CD4-positive, alpha-beta T cell treated with Interleukin-6 for 4 hours (primary cell): ENCODE data around the gene TNRC6C.
A peak's percentile ranks its signal among the peaks of the same experiment; 100 is the strongest.
"Not testable (repeated sequence)": the region's sequence is repeated elsewhere in the genome, so short reads cannot be mapped to it uniquely, and the experiment has no call there.

Experiments used
- DNase-seq: peaks from one replicate; pipeline ENCODE4 v3.0.0-alpha.2; 2020; ENCODE audit warnings: mixed read lengths

The TNRC6C gene

DNA sequence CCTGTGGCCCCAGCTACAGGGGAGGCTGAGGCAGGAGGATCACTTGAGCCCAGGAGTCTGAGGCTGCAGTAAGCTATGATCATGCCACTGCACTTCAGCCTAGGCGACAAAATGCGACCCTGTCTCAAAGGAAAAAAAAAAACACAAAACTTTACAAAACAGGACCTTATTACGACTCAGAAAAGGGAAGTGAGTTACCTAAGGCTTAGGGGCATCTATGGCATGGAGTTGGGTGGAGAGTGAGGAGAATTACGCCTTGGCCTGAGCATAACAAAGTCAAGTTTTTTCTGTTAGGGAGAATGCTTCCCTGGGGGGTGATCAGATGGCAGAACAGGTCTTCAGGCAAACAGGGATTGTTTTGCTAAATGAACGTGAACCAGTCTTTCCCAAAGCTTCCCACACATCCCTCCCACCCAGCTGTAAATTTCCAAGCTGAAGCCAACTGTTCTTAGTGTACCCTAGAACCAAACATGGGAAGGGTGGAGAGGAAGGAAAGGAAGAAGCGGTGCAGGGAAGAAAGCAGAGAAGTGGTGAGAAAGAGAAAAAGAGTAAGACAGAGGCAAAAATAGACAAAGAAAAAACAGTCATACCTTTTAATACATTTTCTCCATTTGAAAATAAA, 24.6 kb upstream of the TNRC6C start:
- no peak for DNase-seq

DNA sequence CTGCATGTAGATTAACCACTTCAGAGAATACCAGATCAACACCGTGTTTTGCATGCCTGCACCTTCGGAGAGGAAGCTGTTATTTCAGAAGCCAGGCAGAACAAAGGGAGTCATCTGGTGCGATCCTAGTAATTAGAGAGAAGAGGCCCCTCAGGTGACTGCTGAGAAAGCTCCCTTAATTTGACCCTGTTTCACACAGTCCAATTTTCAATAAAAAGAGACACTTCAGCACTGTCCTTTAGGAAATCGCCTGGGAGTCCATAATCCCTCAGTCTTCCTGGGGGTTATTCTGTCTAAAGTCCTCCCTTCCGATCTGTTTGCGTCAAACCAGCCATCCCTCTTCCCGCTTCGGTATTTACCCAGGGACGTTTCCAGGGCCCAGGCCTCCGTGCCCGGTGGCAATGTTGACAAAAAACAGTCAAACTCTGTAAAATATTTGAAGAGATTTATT, 23.4 kb upstream of the TNRC6C start:
- DNase-seq: peak; percentile 21

DNA sequence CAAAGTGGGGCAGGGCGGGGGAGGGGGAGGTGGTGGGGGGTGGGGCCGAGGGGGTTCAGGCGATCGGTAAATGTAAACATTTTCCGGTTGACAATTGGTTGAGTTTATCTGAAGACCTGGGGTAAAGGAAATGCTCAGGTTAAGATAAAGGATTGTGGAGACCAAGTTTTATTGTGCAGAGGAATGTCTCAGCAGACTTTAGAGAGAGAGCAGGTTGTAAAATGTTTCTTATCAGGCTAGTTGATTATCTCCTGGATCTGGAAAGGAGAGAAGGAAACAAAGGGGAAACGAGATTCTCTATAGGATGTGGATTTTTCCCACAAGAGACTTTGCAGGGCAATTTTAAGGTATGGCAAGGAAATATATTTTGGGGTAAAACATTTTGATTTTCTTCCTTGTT, 22.8 kb upstream of the TNRC6C start:
- DNase-seq: not testable (repeated sequence)

DNA sequence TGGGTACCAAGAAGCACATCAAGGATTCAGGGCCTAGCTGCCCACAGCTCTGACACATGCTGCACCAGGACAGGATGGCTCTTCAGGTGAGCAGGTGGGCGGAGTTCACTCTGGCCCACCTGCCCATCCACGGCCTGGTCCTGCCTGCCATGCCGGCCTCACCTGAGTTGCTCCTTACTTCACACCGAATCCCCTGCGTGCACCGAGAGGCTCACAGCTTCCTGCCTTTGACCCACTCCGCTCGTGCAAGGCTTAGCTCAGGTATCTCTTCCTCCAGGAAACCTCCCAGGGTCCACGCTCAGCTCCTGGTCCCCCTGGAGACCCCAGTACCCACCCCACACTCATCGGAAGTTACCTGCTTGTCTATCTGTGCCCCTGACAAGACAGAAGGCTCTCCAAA, 21.6 kb upstream of the TNRC6C start:
- DNase-seq: no peak

DNA sequence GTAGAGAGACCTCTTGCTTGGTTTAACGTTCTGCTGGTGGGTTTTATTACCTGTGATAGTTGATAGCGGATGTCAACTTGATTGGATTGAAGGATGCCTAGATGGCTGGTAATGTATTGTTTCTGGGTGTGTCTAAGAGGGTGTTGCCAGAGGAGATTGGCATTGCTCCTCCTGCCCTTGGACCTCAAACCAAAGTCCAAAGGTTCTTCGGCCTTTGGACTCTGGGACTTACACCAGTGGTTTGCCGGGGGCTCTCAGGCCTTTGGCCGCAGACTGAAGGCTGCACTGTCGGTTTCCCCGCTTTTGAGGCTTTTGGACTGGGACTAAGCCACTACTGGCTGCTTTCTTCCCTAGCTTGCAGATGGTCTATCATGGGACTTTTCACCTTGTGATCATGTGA, 17.5 kb upstream of the TNRC6C start:
- no peak for DNase-seq

DNA sequence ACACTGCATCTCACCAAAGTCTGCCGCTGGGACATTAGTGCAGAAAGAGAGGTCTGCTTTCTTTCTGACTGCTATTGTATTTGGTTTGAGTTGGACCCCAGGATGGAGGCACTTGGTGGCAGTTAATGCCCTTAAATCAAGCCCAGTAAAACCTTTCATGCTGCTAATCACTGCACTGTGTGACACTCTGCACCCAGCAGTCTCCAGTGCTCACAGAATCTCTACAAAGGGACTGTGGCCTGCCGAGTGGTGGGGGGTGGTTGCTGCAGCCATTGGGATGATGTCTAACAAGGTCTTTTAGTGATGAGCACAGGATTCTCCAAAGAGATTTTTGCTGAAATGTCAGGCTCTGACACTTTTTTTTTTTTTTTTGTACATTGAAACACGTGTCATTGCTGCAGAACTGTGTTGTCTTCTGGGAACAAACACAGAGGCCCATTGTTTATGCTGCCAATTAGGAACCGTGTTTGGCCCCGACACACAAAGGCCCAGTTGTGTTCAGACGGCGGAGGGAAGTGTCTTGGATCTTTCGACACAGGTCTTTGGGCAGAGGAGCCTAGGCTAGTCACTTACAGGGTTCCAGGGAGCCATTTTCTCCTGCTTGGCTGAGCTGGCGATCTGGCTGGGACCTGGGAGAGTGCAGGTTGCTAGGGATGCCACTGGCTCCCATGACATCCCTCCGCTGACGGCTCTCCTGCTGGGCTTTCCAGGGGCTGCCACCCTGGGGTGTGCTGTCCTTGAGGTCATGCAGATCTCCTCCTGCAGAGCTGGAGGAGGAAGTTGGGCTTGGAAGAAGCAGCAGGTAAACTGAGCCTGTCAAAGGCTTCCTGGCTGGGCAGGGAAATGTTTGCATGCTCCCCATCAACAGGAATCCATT, 16.2 kb upstream of the TNRC6C start:
- DNase-seq: no peak

DNA sequence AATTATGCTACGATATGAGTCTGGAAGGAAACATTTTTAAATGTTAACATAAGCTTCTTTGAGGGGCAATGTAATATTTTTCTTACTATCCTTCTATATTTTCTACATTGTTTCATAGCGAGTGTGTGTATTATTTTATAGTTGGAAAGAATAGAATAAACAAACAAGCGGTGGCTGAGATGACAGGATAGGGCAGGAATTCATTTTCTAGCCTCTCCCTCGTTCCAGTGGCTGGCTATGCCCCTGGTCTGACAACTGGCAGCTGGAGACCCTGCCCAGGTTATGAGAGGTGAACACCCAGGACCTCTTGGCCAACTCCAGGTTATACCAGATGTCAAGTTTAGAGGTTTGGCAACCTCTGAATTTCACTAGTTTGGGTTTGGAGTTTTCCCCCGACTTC, 14.5 kb upstream of the TNRC6C start:
- no peak for DNase-seq

DNA sequence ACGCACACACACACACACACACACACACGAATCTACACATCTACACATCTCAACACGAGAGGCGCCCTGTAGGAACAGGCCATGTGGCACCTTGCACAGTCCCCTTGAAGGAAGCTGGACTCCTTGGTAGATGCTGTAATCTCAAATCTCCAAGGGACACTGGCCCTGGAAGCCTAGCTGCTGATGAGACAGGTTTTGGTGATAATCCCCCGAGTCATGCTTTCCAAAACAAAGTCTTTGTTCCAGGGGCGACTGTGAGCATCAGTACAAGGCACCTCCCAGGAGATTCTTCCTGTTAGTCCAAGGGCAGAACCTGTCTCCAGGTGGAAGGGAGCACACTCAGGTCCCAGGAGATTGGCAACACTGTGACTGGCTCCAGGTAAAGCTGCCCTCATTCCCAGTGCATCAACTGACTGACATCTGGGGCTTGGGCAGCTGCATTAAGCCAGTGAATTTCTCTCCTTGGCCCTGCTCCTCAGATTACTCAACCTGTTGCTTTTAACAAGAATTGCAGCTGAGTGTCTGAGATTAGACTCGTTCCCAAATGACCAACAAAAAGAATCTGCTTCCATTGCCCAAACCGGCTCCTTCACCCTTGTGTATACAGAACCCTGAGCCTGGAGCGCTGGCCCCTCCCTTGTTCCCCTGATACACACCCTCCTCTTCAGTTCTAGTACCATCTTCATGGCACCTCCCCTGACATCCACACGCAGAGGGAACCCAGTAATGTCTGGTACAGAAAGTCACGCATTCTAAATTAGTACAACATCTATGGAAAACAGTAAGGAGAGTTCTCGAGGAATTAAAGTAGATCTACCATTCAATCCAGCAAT, 13.9 kb upstream of the TNRC6C start:
- DNase-seq: no peak

DNA sequence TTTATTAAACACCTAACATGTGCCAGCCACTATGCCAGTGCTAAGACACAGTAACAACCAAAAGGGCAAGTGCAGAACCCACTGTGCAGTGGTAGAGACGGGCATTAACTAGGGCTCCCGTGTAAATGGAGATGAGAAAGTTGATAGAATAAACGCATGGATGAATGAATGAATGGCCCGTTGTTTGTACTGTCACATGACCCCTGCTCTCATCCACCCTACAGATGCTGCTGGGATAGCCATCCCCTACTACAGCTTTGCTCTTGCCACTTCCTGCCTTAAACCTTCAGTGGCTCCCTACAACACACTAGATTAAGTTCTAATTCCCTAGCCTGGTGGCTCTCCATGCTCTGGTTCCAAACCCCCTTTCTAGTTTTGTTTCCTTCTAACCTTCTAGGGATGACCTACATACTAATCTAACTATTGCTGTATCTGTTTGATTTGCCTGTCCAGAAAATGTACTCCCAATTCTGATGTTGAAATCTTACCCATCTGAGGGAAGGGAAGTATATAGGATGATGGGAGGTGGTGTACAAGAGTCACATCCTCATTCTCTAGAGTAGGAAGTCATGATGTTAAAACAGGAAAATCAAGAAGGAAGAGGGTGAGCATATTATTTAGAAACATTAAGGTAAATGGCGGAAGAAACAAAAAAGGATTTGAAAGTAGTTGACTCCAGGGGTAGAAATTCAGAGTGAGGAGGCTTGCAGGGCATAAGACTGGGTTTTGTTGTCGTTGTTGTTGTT, 11.4 kb upstream of the TNRC6C start:
- DNase-seq: no peak

DNA sequence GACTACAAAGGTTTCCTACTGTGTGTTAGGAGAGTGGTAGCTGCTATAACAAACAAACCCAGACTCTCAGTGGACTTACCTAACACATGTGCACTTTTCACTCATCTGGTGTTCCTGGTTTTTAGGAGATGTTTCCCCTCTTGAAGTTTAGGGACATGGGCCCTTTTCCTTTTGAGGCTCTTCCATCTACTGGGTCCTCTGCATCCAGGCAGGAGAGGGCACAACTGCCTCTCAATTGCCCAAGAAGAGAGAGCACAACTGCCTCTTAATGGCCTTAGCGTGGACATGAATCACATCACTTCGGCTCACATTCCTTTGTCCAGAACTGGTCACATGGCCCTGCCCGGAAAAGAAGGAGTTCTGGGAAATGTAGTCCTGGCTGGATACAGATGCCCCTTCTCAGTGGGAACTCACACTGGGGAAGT, 9.8 kb upstream of the TNRC6C start:
- DNase-seq: no peak

DNA sequence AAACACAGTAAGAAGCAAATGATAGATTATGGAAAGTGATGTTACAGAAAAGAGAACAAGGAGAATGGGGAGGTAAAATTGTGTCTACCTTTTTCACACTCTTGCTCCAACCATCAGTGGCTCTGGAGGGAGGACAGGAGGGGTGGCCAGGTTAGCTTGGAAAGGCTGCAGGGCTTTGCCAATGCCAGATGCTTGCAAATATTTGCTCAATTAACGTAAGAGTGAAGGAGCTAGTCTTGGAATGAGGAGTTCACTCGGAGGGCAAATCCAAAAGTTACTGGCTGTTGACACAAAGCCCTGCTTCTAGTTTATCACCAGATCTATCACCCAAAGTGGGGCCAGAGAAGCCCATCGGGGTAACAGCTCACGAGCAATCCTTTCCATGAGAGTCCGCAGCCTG, 7.4 kb upstream of the TNRC6C start:
- no peak for DNase-seq

DNA sequence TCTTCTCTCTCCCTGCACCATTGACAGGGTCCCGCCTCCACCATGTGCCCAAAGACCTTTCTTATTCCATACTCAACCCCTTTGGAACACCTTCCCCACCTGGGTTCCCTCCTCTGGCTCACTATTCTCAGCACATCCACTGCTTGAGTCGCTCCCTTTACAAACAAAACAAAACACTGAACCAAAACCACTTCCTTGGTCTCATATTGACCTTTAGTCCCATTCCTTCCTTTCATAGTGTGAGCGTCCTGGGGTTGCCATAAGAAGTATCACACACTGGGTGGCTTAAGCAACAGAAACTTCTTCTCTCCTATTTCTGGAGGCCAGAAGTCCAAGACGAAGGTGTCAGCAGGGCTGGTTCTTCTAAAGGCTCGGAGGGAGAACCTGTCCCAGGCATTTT, 6.1 kb upstream of the TNRC6C start:
- DNase-seq: no peak

DNA sequence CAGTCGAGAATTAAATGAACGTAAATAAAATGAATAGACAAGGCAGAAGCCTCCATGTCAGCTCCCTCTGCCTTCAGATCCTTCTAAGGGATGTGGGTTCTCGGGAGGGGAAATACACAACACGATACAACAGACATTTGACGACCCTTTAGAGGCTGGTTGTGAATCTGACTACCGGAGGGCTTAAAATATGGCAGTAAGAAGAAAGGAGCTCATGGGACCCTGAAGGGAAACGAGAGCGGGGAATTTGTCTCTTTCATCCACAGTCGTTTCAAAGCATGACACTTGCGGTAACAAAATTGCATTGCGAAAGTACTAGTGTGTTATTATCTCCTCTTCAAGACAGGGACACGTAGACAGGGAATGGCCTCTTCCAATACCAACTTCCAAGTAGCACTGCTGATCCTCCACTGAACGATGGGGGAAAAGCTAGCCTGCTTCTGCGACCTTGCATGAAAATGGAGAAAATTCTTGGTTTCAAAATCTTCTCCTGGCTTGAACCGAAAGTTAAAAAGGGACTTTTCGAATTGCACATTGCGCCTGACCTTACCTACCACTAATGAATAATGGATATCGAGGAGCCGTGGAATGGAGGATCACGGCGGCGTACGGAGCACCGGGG, 1.2 kb upstream of the TNRC6C start:
- DNase-seq: peak; percentile 16

DNA sequence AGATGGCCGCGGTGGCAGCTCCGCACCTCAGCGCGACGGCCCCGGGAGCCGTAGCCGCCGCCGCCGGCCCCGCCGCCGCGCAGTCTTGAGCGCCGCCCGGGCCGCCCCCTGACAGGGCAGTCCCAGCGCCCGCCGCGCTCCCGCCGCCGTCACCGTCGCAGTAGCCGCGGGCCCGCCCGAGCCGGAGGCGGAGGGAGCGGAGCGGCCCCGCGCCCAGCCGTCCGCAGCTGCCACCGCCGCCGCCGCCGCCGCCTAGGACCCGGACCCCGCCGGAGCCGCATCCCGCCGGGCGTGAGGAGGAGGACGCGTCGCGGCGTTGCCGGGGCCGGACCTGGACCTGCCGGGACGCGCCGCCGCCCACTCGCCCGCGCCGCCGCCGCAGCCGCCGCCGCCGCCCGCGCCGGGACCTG, 218 bp downstream of the TNRC6C start:
- no peak for DNase-seq

DNA sequence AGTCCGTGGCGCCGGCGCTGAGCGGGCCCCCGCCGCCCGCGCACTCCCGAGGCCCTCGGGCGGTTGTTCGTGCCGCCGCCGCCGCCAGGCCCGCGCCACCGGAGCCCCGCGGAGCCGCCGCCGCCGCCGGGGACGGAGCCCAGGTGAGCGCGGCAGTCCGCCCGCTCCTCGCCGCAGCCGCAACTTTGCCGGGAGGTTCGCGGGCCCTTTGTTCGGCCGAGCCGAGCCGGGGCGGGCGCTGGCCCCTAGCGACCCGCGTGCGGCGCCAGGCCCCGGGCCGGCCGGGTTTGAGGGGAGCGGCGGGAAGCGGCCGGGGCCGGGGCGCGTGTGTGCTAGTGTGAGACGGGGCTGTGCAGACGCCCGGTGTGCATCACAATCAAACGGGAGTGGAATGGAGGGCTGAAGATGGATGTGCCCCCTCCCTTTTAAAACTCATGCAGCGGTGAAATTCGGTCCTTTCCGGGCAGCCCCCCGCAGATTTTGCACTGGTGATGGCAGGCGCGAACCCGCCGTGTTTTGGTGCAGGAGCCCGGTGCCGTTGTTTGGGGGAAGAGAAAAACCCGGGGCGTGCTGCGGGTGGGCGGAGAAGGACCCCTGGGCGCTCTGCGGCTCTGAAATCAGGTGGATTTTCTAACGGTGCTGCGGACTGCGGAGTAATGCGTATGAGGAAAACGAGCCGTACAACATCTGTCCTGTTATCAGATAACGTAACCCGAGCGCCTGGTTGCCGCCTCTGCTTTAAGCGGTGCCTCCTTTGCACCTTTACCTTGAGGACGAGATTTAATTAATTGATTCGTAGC, 823 bp downstream of the TNRC6C start:
- DNase-seq: peak; percentile 48

DNA sequence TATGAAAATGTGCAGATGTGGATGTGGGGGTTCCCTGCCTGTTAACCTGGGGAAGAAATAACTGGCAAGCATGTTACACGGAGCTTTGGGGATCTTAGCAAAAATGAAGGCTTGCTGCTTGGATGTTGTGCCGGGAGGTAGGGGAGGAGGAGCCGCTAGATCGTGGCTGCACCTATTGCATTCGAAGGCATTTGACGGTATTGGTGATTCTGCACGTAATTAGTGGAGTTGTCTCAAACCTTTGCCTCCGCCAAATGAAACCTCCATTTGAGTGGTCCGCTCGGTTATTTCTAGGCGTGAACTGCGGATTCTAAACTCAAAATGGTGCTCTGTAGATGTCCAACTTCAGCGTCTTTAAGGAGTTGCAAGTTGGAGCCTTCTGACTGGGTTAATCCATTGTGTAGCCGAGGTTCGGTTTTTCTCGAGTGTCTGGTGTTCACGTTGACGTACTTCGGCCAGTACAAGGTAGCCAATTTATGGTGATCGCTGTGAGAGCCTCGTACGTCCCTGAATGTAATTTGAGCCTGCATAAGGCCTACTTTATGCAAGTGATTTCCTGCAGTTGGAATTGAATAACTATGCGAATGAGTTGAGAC, 1.5 kb downstream of the TNRC6C start:
- peak; percentile 43 for DNase-seq

DNA sequence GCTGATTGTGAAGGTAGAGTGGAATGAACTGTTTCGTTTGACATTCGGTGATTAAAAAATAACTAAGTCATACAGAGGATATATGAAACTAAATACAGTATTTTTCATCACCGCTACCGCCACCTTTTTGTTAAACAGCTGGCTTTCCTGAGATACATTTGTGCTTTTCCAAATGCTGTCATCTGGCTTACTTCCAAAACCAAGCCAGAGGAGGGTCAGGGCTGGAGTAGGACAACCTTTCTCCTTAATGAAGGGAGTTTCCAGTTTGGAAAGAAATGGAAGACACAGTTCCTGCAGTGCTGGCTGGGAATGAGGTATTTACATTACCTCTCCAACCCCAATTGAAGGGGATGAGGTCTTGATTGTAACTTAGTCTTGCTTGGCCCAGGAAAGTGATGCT, 3.2 kb downstream of the TNRC6C start:
- DNase-seq: no peak

DNA sequence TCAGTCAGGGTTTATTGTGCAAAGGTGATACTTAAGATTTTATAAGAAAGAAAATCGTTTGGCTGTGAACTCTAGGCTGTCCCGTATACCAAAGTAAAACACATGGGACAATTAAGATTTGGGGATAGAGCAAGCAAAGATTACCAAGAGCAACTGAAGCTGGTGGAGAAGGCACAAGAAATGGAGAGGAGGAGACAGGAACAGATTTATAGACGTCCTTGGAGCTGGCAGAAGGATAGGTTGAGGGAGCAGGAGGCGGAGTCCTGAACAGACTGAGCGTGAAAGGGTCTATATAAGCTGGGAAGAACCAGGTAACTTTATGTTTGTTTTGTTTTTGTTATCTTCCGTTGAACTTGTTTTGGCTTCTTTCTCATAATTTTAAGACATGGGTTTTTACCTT, 3.8 kb downstream of the TNRC6C start:
- no peak for DNase-seq

DNA sequence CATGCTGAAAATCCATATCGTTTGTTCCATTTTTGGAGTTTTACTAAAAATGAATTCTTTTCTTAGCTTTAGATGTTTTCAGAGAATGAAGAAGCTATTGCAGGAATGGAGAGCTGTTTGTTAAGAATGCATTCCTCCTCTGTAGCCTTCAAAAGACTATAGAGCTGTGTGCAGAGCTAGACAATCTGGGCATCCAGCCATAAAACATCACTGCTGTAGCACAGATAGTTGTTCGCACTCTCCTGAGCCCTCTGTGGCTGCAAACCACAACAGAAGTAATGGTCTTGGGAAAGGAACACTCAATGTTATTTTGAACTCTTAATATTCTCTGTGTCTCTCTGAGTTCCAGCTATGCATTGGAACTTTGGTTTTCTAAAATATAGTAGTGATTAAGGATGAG, 4.9 kb downstream of the TNRC6C start:
- peak; percentile 73 for DNase-seq

DNA sequence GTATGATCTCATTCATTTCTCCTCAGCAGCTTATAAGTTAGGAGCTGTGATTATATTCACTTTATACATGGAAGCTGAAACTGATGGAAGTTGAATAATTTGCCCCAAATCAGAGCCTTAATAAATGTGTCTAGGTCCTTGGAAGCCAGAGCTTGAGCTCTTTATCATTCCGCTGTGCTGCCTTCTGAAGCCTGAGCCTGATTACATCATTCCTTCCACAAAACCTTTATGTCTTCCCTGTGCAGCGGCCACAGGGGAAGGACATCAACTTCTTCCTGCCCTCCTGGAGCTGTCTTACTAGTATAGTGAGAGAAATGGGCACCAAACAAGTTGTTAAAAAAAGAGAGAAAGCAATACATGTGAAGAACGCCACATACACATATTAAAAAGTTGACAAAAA, 6.8 kb downstream of the TNRC6C start:
- no peak for DNase-seq

DNA sequence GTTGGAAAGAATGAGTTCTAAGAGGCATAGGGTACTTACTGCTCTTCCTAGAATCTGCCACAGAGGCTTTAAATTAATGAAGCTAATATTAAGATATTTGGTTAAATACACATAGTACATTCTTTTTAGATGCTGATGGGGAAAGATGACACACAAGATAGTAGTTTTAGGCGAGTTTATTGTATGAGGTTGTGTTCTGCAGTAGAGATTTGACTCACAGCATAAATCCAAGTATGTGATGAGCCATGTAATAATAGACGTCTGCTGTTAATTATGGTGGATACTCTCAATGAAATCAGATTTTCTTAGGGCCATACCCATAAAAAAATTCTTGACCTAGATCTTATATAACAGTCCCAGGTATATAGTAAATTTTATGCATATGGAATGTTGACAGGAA, 8.0 kb downstream of the TNRC6C start:
- DNase-seq: no peak
